Tibial nerve (tissue), 4 donors: ENCODE data around the gene PTMA. TPM values are rescaled to one million over a fixed set of nuclear protein-coding genes. Genes with fewer than 3 reads are reported as not detected.
"Not testable (repeated sequence)": the region's sequence is repeated elsewhere in the genome, so short reads cannot be mapped to it uniquely, and the experiment has no call there.

Source experiments
- DNase-seq, 2 donors: peaks; one replicate each; pipeline ENCODE4 v3.0.0-alpha.2; 2019; ENCODE audit warnings: low spot score in 2 of 2
- H3K27ac ChIP-seq, 4 donors: fragments of 200-600 bp; sonication (generic) in 3 of 4; one replicate each; pipeline ENCODE4 v1.5.1; 2017 to 2019; ENCODE audit warnings: mild to moderate bottlenecking in 1 of 4
- H3K27me3 ChIP-seq, 2 donors: fragments of 200-600 bp; sonication (generic) in 1 of 2; one replicate each; pipeline versions ENCODE4 v1.5.1 to v1.6.0; 2017 to 2019
- H3K36me3 ChIP-seq, 3 donors: fragments of 200-600 bp; sonication (generic); one replicate each; pipeline ENCODE4 v1.5.1; 2018 to 2019
- H3K4me1 ChIP-seq, 4 donors: fragments of 200-600 bp; sonication (generic) in 3 of 4; one replicate each; pipeline ENCODE4 v1.5.1; 2017 to 2019
- H3K4me3 ChIP-seq, 4 donors: fragments of 200-600 bp; sonication (generic) in 3 of 4; one replicate each; pipeline ENCODE4 v1.5.1; 2017 to 2019; ENCODE audit warnings: mild to moderate bottlenecking in 1 of 4, moderate library complexity in 1 of 4
- H3K9me3 ChIP-seq, 4 donors: fragments of 200-600 bp; sonication (generic) in 3 of 4; one replicate each; pipeline ENCODE4 v1.5.1; 2017 to 2019
- CTCF ChIP-seq, 5 experiments: fragments of 200-600 bp in 3 of 5; fragments of 450-650 bp in 2 of 5; sonication (generic) in 3 of 5; IDR thresholded peaks; one replicate each; pipeline ENCODE4 v1.5.1; 2016 to 2019; ENCODE audit warnings: antibody characterized with exemption in 5 of 5, mild to moderate bottlenecking in 3 of 5, moderate library complexity in 2 of 5
- EP300 ChIP-seq, 2 donors: sonication (generic); formaldehyde crosslinking; IDR thresholded peaks; one replicate each; pipeline ENCODE4 v1.6.1; 2017; ENCODE audit warnings: antibody characterized with exemption in 2 of 2, mild to moderate bottlenecking in 1 of 2
- POLR2A ChIP-seq, 2 donors: fragments of 450-650 bp; IDR thresholded peaks; one replicate each; pipeline ENCODE4 v1.6.1; 2017; ENCODE audit warnings: antibody characterized with exemption in 2 of 2, mild to moderate bottlenecking in 2 of 2, moderate library complexity in 2 of 2
- WGBS, 2 donors: methylation state at CpG; one replicate each; pipeline ENCODE4 v1.1.5; 2018; 5-methylcytosine and 5-hydroxymethylcytosine counted together
- total RNA-seq, 4 donors: library from RNA; depleted of rRNA; stranded (reverse); fragments of >200 nt; gene quantifications; one replicate each; pipeline ENCODE4 v1.1.0, GENCODE V29; 2016

PTMA gene
- total RNA-seq, 4 donors from 2014 or later: 622 to 1,472 (median 817) TPM

DNA sequence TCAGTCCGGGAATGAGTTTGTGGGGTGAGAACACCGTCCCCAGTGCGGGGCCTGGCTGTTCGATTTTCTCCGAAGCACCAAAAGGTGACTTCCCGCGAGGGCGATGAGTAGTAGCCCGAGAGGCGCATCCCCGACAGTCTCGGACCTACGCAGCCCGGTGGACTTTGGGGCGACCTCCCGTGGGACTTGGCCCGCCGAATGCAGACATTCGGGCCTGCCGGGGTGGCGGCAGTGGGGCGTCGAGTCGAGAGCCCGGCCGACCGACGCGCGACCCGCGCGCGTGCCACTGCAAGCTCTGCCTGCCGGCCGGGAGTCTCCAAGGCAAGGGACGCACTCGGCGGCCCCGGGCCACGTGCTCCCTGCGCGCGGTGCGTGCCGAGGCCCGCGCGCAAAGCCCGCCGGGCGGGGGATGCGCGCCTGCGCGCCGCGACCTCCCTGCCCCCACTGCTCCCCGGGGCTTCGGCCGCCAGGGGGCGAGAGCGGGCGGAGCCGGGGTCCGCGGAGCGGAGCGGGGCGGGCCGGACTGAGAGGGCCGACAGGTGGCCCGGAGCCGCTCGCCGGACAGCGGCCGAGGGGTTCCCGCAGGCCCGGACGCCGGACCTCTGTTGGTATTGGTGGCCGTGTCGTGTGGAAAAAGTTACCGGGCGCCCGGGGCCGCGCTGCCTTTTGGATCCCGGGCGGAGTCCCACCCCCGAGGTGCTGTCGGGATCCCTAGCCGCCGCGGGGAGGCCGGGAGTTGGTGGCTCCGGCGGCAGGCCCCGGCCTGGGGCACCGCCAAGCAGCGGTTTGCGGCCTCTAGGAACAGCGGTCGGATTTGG lies 1.9 kb downstream of the PTMA start:
- Histone ChIP-seq H3K36me3 (peaks cover 0 to 27% (median 6%) of the 10 kb centered on the region in 3 donors), H3K4me1 (peaks cover 0 to 55% (median 38%) of the 10 kb centered on the region in 4 donors), H3K27me3 (no peaks in the 10 kb centered on the region), H3K27ac (peak overlapping the region; percentile 99 to 100 (median 100)), H3K9me3 (no peaks in the 10 kb centered on the region), H3K4me3 (peak overlapping the region; percentile 92 to 98 (median 97))
- peak; percentile 72 to 74 for DNase-seq
- 0% methylated on average over 11 to 14 of the region's 105 CpGs for WGBS, 2 donors
- peak; percentile 87 to 91 for TF ChIP-seq POLR2A (IDR thresholded peaks at IDR 0.05)
- peak; percentile 78 to 100 (median 99) for TF ChIP-seq CTCF (IDR thresholded peaks at IDR 0.05)
- peak in 1 of 2 donors; percentile 84 for TF ChIP-seq EP300 (IDR thresholded peaks at IDR 0.05)

- Histone ChIP-seq H3K4me1 (peaks cover 0 to 50% (median 30%) of the 10 kb centered on the region in 4 donors), H3K9me3 (no peaks in the 10 kb centered on the region), H3K36me3 (peaks cover 0 to 27% (median 6%) of the 10 kb centered on the region in 3 donors), H3K27ac (peak overlapping the region; percentile 93 to 100 (median 100)), H3K27me3 (no peaks in the 10 kb centered on the region), H3K4me3 (peak overlapping the region; percentile 92 to 98 (median 96))
- TF ChIP-seq POLR2A (IDR thresholded peaks at IDR 0.05) (no peak), EP300 (IDR thresholded peaks at IDR 0.05) (no peak)
- 3 to 5% methylated on average over 36 to 42 of the region's 43 CpGs for WGBS, 2 donors
- no peak for DNase-seq
Observed at GRCh38 chr2:231710799-231711676, 2.7 kb downstream of the PTMA start.

GRCh38 chr2:231711677-231712450 lies 3.5 kb downstream of the PTMA start:
- Histone ChIP-seq H3K4me1 (peaks cover 0 to 48% (median 28%) of the 10 kb centered on the region in 4 donors), H3K4me3 (peak overlapping the region; percentile 92 to 98 (median 96)), H3K27me3 (no peaks in the 10 kb centered on the region), H3K36me3 (peaks cover 0 to 27% (median 6%) of the 10 kb centered on the region in 3 donors), H3K27ac (peak overlapping the region; percentile 93 to 100 (median 100)), H3K9me3 (no peaks in the 10 kb centered on the region)
- TF ChIP-seq EP300 (IDR thresholded peaks at IDR 0.05) (no peak), POLR2A (IDR thresholded peaks at IDR 0.05) (no peak), CTCF (IDR thresholded peaks at IDR 0.05) (no peak)
- no peak for DNase-seq
- WGBS, 2 donors: 28 to 39% methylated on average over 8 to 9 of the region's 9 CpGs

DNA sequence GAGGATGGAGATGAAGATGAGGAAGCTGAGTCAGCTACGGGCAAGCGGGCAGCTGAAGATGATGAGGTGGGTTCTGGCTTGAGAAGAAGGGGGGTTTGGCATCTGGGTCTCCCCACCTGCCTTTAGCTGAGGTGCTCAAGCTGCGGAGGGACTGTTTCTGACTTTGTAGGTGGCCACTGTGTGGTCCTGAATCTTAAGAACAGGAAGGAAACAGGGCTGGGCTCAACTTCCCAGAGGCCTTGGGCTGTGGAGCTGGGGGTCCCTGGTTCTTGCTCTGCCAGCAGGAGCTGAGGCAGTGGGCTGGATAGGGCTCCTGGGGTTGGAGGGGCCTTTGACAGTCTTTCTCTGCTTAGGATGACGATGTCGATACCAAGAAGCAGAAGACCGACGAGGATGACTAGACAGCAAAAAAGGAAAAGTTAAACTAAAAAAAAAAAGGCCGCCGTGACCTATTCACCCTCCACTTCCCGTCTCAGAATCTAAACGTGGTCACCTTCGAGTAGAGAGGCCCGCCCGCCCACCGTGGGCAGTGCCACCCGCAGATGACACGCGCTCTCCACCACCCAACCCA lies 4.2 kb downstream of the PTMA start:
- H3K36me3 ChIP-seq: peaks cover 0 to 27% (median 6%) of the 10 kb centered on the region in 3 donors
- H3K27ac ChIP-seq: peak overlapping the region; percentile 93 to 100 (median 100)
- H3K4me3 ChIP-seq: peak overlapping the region in 2 of 4 donors; percentile 92 to 95
- not testable (repeated sequence) for H3K9me3 ChIP-seq, DNase-seq, H3K27me3 ChIP-seq
- H3K4me1 ChIP-seq: peaks cover 0 to 47% (median 28%) of the 10 kb centered on the region in 4 donors
- 42 to 53% methylated on average over 18 of the region's 18 CpGs for WGBS, 2 donors

GRCh38 chr2:231713406-231713729 lies 5.0 kb downstream of the PTMA start:
- not testable (repeated sequence) for DNase-seq, H3K4me3 ChIP-seq, H3K9me3 ChIP-seq, H3K27me3 ChIP-seq
- H3K4me1 ChIP-seq: peaks cover 0 to 44% (median 28%) of the 10 kb centered on the region in 4 donors
- peaks cover 0 to 27% (median 6%) of the 10 kb centered on the region in 3 donors for H3K36me3 ChIP-seq
- H3K27ac ChIP-seq: peak overlapping the region; percentile 61 to 93 (median 74)
